ENCODE measurements around the gene BANK1.

DNA sequence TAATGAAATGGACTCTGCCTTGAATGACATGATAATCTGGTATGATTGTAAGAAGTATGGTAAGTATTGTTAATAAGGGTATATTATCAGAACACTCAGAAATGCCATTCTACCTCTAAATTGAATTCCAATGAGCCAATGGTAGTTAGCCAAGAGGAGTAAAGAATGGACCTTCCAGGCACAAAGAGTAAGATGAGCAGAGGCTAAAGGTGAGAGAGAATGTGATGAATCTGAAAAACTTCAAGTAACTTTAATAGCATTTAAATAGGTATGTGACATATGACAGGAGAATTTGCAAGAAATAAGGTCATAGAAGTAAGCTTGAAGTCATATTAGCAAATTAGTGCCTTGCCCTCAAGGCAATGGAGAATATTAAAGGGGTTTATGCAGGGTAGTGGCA lies 152.4 kb downstream of the BANK1 start:
- TF ChIP-seq POLR2A (IDR thresholded peaks at IDR 0.05) (no peak), POLR2AphosphoS5 (IDR thresholded peaks at IDR 0.05) (no peak)
- TF ChIP-seq, protein P1, sequence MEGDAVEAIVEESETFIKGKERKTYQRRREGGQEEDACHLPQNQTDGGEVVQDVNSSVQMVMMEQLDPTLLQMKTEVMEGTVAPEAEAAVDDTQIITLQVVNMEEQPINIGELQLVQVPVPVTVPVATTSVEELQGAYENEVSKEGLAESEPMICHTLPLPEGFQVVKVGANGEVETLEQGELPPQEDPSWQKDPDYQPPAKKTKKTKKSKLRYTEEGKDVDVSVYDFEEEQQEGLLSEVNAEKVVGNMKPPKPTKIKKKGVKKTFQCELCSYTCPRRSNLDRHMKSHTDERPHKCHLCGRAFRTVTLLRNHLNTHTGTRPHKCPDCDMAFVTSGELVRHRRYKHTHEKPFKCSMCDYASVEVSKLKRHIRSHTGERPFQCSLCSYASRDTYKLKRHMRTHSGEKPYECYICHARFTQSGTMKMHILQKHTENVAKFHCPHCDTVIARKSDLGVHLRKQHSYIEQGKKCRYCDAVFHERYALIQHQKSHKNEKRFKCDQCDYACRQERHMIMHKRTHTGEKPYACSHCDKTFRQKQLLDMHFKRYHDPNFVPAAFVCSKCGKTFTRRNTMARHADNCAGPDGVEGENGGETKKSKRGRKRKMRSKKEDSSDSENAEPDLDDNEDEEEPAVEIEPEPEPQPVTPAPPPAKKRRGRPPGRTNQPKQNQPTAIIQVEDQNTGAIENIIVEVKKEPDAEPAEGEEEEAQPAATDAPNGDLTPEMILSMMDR (IDR thresholded peaks at IDR 0.05) = no peak

Data from upper lobe of left lung (tissue), 4 donors.